VCaP (cell line): ENCODE measurements around the gene KANSL1.

Source experiments
- H3K27ac ChIP-seq: fragments of 450-650 bp; 2 replicates; pipeline ENCODE4 v1.5.1; 2017
- TF ChIP-seq, protein P1 (sequence below): fragments of 450-650 bp; conservative IDR thresholded peaks from 2 replicates; pipeline ENCODE4 v1.5.1; 2017; ENCODE audit warnings: mild to moderate bottlenecking, moderate library complexity

KANSL1 gene

GRCh38 chr17:45983614-45984310 is 209.5 kb downstream of the KANSL1 start:
- TF ChIP-seq, protein P1, sequence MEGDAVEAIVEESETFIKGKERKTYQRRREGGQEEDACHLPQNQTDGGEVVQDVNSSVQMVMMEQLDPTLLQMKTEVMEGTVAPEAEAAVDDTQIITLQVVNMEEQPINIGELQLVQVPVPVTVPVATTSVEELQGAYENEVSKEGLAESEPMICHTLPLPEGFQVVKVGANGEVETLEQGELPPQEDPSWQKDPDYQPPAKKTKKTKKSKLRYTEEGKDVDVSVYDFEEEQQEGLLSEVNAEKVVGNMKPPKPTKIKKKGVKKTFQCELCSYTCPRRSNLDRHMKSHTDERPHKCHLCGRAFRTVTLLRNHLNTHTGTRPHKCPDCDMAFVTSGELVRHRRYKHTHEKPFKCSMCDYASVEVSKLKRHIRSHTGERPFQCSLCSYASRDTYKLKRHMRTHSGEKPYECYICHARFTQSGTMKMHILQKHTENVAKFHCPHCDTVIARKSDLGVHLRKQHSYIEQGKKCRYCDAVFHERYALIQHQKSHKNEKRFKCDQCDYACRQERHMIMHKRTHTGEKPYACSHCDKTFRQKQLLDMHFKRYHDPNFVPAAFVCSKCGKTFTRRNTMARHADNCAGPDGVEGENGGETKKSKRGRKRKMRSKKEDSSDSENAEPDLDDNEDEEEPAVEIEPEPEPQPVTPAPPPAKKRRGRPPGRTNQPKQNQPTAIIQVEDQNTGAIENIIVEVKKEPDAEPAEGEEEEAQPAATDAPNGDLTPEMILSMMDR = no peak
- H3K27ac ChIP-seq = no peak overlapping the region

- no peak overlapping the region for H3K27ac ChIP-seq
- TF ChIP-seq, protein P1 = no peak
These were observed 210.2 kb downstream of the KANSL1 start for GRCh38 chr17:45982791-45983613.

GRCh38 chr17:45981306-45981705 is 211.9 kb downstream of the KANSL1 start:
- H3K27ac ChIP-seq = no peak overlapping the region
- TF ChIP-seq, protein P1 = no peak

DNA sequence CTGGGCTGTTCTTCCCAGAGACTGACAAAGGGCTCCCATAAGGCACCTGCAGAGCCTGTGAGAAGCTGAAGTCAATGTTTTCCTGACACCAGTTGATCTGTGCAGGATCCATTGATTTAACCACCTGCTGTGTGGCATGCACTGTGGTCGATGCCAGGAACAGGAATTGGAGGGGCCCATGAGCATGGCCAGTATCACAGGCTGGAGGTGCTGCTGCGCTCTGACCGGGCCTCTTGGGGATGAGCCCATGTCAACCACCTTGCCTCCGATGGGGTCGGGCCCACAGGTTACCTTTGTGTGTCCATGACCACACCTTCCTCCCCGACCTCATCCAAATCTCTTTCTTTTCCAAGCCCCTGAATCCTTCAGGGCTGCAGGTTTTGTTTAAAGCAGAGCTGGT is 212.4 kb downstream of the KANSL1 start:
- no peak overlapping the region for H3K27ac ChIP-seq
- TF ChIP-seq, protein P1 = no peak
